Measurements from ENCODE around the gene FXYD1. TPM values are rescaled to one million over a fixed set of nuclear protein-coding genes. Genes with fewer than 3 reads are reported as not detected.

FXYD1 gene
- total and polyA plus RNA-seq, 2 of the 8 experiments (the other 6 are each of a cell fraction or from before 2014, with no cell fraction given): 1.6 to 8.1 TPM

GRCh38 chr19:35117116-35117515, 21.5 kb upstream of the FXYD1 start:
- no peak overlapping the region for H2BK12ac ChIP-seq (ENCODE audit: low read depth, low read length)
- no peak for TF ChIP-seq SP4 (IDR thresholded peaks at IDR 0.05; ENCODE audit: low read length)
- TF ChIP-seq ATF3 (IDR thresholded peaks at IDR 0.05; ENCODE audit: insufficient read depth, low read depth, low read length): no peak
- TF ChIP-seq SIN3A (conservative IDR thresholded peaks at IDR 0.05 in 1 of 2, IDR thresholded peaks at IDR 0.05 in 1 of 2; ENCODE audit: low read depth in 1 of 2, low read length in 2 of 2): no peak
- no peak for TF ChIP-seq YY1 (IDR thresholded peaks at IDR 0.05; ENCODE audit: low read depth, low read length)
- TF ChIP-seq RBBP5 (IDR thresholded peaks at IDR 0.05; ENCODE audit: borderline replicate concordance, low read depth, low read length): no peak
- TF ChIP-seq GABPA (IDR thresholded peaks at IDR 0.05; ENCODE audit: borderline replicate concordance, insufficient read depth, low read length): no peak
- TF ChIP-seq POLR2AphosphoS5 (IDR thresholded peaks at IDR 0.05; ENCODE audit: low read depth, low read length): no peak
- no peak for TF ChIP-seq CHD2 (IDR thresholded peaks at IDR 0.05; ENCODE audit: low read length)
- TF ChIP-seq SRF (IDR thresholded peaks at IDR 0.05; ENCODE audit: low read depth, low read length): no peak
- no peak for TF ChIP-seq BACH1 (IDR thresholded peaks at IDR 0.05; ENCODE audit: low read length)
- TF ChIP-seq USF2 (IDR thresholded peaks at IDR 0.05; ENCODE audit: low read length): no peak
- no peak for TF ChIP-seq RFX5 (IDR thresholded peaks at IDR 0.05; ENCODE audit: borderline replicate concordance, low read depth, low read length)

More at GRCh38 chr19:35117116-35117515, 21.5 kb upstream of the FXYD1 start:
- H3K4ac ChIP-seq (replicated peaks; ENCODE audit: insufficient read length, low read depth, low read length): no peak overlapping the region
- H3K9me3 ChIP-seq (ENCODE audit: insufficient read depth in 2 of 2, low read depth in 1 of 2, low read length in 1 of 2): no peaks in the 10 kb centered on the region
- H4K91ac ChIP-seq (replicated peaks; ENCODE audit: insufficient read length, low read length): no peak overlapping the region
- H3K56ac ChIP-seq (replicated peaks; ENCODE audit: insufficient read length, low read depth, low read length): no peak overlapping the region
- H3K79me2 ChIP-seq (ENCODE audit: control insufficient read depth in 1 of 2, insufficient read depth in 2 of 2, low read length in 2 of 2): no peaks in the 10 kb centered on the region
- 0 out of 2 replicates have a peak overlapping the region, but pooled peaks have one; percentile 3 for H2AK5ac ChIP-seq (ENCODE audit: low read depth, low read length)
- 72% methylated on average over 8 of the region's 8 CpGs; no CpG with 5 or more reads in 1 of the 2 experiments for WGBS, 2 experiments (ENCODE audit: extremely low coverage in 1 of 2, insufficient coverage in 1 of 2, insufficient read length in 1 of 2, insufficient replicate concordance in 2 of 2, low coverage in 1 of 2, low lambda C conversion rate in 2 of 2, missing lambda C conversion rate in 1 of 2)
- H4K5ac ChIP-seq (ENCODE audit: insufficient read length, low read depth, low read length): no peak overlapping the region
- H3K18ac ChIP-seq (ENCODE audit: extremely low read depth, low read length): 0 out of 2 replicates have a peak overlapping the region, but pooled peaks have one; percentile 0
- H3K23ac ChIP-seq (ENCODE audit: insufficient read length): no peak overlapping the region
- H3K4me2 ChIP-seq (ENCODE audit: insufficient read depth in 1 of 2, low read depth in 2 of 2, low read length in 2 of 2): no peak overlapping the region
- no peak overlapping the region for H2BK5ac ChIP-seq (ENCODE audit: low read depth, low read length)
- no peak overlapping the region for H2BK120ac ChIP-seq (replicated peaks; ENCODE audit: low read depth, low read length)
- no peak overlapping the region for H4K8ac ChIP-seq (ENCODE audit: extremely low read depth, insufficient read depth, low read length)
- ChIA-PET POLR2A (ENCODE audit: partially characterized antibody) (interaction anchor here (0.9 to 1.8 kb wide), 8 partner anchors 9 to 51 kb away, joined by 3 to 7 read pairs (median 4); partner anchors contain the start of gene FXYD7), CTCF (ENCODE audit: partially characterized antibody) (interaction anchor here (0.8 to 6.9 kb wide), 14 partner anchors 8 to 259 kb away, joined by 3 to 154 read pairs (median 6); partner anchors contain the start of genes FXYD1, FXYD5, FXYD7 and LGI4)
- no peak overlapping the region for H3K4me3 ChIP-seq (ENCODE audit: extremely low read depth in 1 of 4, insufficient read depth in 2 of 4, low read depth in 3 of 4, low read length in 4 of 4)
- peaks cover 0 to 20% (median 14%) of the 10 kb centered on the region in 4 experiments; a peak in 6 of 7 replicates for H3K4me1 ChIP-seq (replicated peaks in 1 of 4; ENCODE audit: control insufficient read depth in 3 of 4, insufficient read depth in 4 of 4, low read length in 3 of 4)
- H3K79me1 ChIP-seq (ENCODE audit: low read depth, low read length): no peaks in the 10 kb centered on the region
- H3K27ac ChIP-seq (ENCODE audit: low read depth, low read length): no peak overlapping the region
- H2BK20ac ChIP-seq (ENCODE audit: low read length): 0 out of 2 replicates have a peak overlapping the region, but pooled peaks have one; percentile 61
- no peaks in the 10 kb centered on the region for H3K23me2 ChIP-seq (ENCODE audit: low read depth, low read length)
- H4K20me1 ChIP-seq (replicated peaks in 1 of 2; ENCODE audit: control insufficient read depth in 1 of 2, insufficient read depth in 2 of 2, low read length in 2 of 2): no peaks in the 10 kb centered on the region
- no peaks in the 10 kb centered on the region for H3K36me3 ChIP-seq (ENCODE audit: control insufficient read depth in 2 of 4, insufficient read depth in 4 of 4, low read length in 3 of 4)
- no peak overlapping the region for H3K9ac ChIP-seq (replicated peaks in 1 of 4; ENCODE audit: extremely low read depth in 1 of 4, low read depth in 3 of 4, low read length in 3 of 4)
- H3K14ac ChIP-seq (ENCODE audit: insufficient read length): no peak overlapping the region
- H2BK15ac ChIP-seq (ENCODE audit: low read length): no peak overlapping the region
- no peak overlapping the region for H2AFZ ChIP-seq (ENCODE audit: low read length)
- FAIRE-seq (no peak), DNase-seq (ENCODE audit: low read depth in 1 of 2, low spot score in 2 of 2) (no peak)
- peaks cover 0 to 2% (median 0%) of the 10 kb centered on the region in 4 experiments; a peak in 1 of 7 replicates for H3K27me3 ChIP-seq (replicated peaks in 1 of 4; ENCODE audit: control insufficient read depth in 3 of 4, extremely low read depth in 1 of 4, insufficient read depth in 3 of 4, low read length in 3 of 4)

Measured in H1 (cell line).